ENCODE results near the gene ULK4.

The ULK4 gene

DNA sequence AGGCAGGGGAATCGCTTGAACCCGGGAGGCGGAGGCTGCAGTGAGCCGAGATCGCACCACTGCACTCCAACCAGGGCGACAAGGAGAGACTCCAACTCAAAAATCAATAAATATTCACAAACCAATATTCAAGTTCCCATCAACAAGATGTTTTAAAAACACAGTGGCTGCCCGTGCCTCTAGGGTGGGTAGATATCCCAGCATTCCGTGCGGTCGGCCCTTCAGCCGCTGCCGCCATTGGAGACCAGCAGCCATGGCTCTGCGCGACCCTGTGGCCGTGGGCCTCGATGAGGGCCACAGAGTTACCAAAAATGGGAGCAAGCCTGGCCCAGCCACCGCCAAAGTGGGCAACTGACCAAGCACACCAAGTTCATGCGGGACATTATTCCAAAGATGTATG lies 6.7 kb downstream of the ULK4 start:
- Histone ChIP-seq H3K27ac (ENCODE audit: low read depth, low read length) (no peak overlapping the region), H3K9ac (ENCODE audit: low read length) (no peak overlapping the region), H3K27me3 (ENCODE audit: control insufficient read depth in 1 of 2, insufficient read depth in 2 of 2, low read length in 2 of 2) (no peaks in the 10 kb centered on the region), H3K9me3 (ENCODE audit: low read length) (no peaks in the 10 kb centered on the region), H3K4me3 (ENCODE audit: low read depth in 1 of 2, low read length in 2 of 2) (no peak overlapping the region), H3K4me1 (ENCODE audit: insufficient read depth, low read length) (no peaks in the 10 kb centered on the region), H3K36me3 (ENCODE audit: insufficient read depth, low read length) (no peaks in the 10 kb centered on the region)

- Histone ChIP-seq H3K27ac (ENCODE audit: low read depth, low read length) (no peak overlapping the region), H3K36me3 (ENCODE audit: insufficient read depth, low read length) (no peaks in the 10 kb centered on the region), H3K4me1 (ENCODE audit: insufficient read depth, low read length) (no peaks in the 10 kb centered on the region), H3K4me3 (ENCODE audit: low read depth in 1 of 2, low read length in 2 of 2) (no peak overlapping the region), H3K9me3 (ENCODE audit: low read length) (no peaks in the 10 kb centered on the region), H3K9ac (ENCODE audit: low read length) (no peak overlapping the region), H3K27me3 (ENCODE audit: control insufficient read depth in 1 of 2, insufficient read depth in 2 of 2, low read length in 2 of 2) (no peaks in the 10 kb centered on the region)
Measured at GRCh38 chr3:41943311-41943843, 18.5 kb downstream of the ULK4 start.

GRCh38 chr3:41940393-41940792 lies 21.5 kb downstream of the ULK4 start:
- Histone ChIP-seq H3K9me3 (ENCODE audit: low read length) (no peaks in the 10 kb centered on the region), H3K27ac (ENCODE audit: low read depth, low read length) (no peak overlapping the region), H3K36me3 (ENCODE audit: insufficient read depth, low read length) (no peaks in the 10 kb centered on the region), H3K9ac (ENCODE audit: low read length) (no peak overlapping the region), H3K4me3 (ENCODE audit: low read depth in 1 of 2, low read length in 2 of 2) (no peak overlapping the region), H3K4me1 (ENCODE audit: insufficient read depth, low read length) (no peaks in the 10 kb centered on the region), H3K27me3 (ENCODE audit: control insufficient read depth in 1 of 2, insufficient read depth in 2 of 2, low read length in 2 of 2) (no peaks in the 10 kb centered on the region)

- H3K4me1 ChIP-seq (ENCODE audit: insufficient read depth, low read length) = peaks cover 15% of the 10 kb centered on the region
- no peaks in the 10 kb centered on the region for H3K27me3 ChIP-seq (ENCODE audit: control insufficient read depth in 1 of 2, insufficient read depth in 2 of 2, low read length in 2 of 2)
- H3K27ac ChIP-seq (ENCODE audit: low read depth, low read length) = no peak overlapping the region
- no peak overlapping the region for H3K4me3 ChIP-seq (ENCODE audit: low read depth in 1 of 2, low read length in 2 of 2)
- no peak overlapping the region for H3K9ac ChIP-seq (ENCODE audit: low read length)
- H3K36me3 ChIP-seq (ENCODE audit: insufficient read depth, low read length) = no peaks in the 10 kb centered on the region
- H3K9me3 ChIP-seq (ENCODE audit: low read length) = no peaks in the 10 kb centered on the region
Measured at GRCh38 chr3:41936384-41936783, 25.5 kb downstream of the ULK4 start.

DNA sequence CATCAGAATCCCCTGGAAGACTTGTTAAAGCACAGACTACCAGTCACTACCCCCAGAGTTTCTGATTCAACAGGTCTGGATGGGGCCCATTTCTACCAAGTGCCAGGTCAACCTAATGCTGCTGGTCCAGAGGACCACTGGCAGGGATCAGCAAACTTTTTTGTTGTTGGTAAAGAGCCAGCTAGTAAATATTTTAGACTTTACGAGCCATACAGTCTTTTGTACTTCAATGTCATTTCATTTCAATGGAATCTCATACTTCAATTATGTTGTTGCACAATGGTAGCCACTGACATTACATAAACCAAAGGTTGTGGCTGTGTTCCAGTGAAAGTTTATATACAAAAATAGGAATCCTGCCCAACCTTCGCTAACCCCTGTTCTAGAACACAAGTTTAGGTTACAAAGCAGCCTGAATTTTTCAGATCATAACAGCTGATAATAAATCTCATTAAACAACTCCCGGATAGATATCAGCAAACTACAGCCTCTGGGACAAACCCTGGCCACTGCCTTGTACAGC lies 28.7 kb downstream of the ULK4 start:
- H3K4me1 ChIP-seq (ENCODE audit: insufficient read depth, low read length) = peaks cover 15% of the 10 kb centered on the region
- no peaks in the 10 kb centered on the region for H3K27me3 ChIP-seq (ENCODE audit: control insufficient read depth in 1 of 2, insufficient read depth in 2 of 2, low read length in 2 of 2)
- H3K9me3 ChIP-seq (ENCODE audit: low read length) = no peaks in the 10 kb centered on the region
- H3K9ac ChIP-seq (ENCODE audit: low read length) = no peak overlapping the region
- H3K4me3 ChIP-seq (ENCODE audit: low read depth in 1 of 2, low read length in 2 of 2) = no peak overlapping the region
- H3K36me3 ChIP-seq (ENCODE audit: insufficient read depth, low read length) = no peaks in the 10 kb centered on the region
- no peak overlapping the region for H3K27ac ChIP-seq (ENCODE audit: low read depth, low read length)

- Histone ChIP-seq H3K4me1 (ENCODE audit: insufficient read depth, low read length) (peaks cover 15% of the 10 kb centered on the region), H3K27ac (ENCODE audit: low read depth, low read length) (no peak overlapping the region), H3K36me3 (ENCODE audit: insufficient read depth, low read length) (no peaks in the 10 kb centered on the region), H3K9me3 (ENCODE audit: low read length) (no peaks in the 10 kb centered on the region), H3K9ac (ENCODE audit: low read length) (no peak overlapping the region), H3K27me3 (ENCODE audit: control insufficient read depth in 1 of 2, insufficient read depth in 2 of 2, low read length in 2 of 2) (no peaks in the 10 kb centered on the region), H3K4me3 (ENCODE audit: low read depth in 1 of 2, low read length in 2 of 2) (no peak overlapping the region)
Measured at GRCh38 chr3:41932464-41932863, 29.4 kb downstream of the ULK4 start.

- H3K27ac ChIP-seq (ENCODE audit: low read depth, low read length) = no peak overlapping the region
Measured at GRCh38 chr3:41920406-41920965, 41.4 kb downstream of the ULK4 start.

DNA sequence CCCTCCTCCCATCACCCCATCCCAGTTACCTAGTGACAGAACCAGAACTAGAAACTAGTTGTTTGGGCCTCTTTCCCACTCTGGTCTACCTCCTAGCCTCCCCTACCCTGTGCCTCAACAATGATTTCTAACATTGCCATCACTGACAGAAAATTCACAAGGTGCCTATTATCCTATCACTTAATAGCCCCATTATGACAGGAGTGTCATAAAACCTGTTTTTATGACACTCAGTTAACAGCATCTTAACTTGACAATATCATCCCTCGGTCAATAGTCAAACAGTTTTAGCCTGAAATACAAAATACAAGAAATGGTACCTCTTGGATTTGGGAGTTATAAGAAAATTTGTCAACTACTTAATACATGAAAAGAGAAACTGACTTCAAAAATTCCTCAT lies 46.5 kb downstream of the ULK4 start:
- Histone ChIP-seq H3K9me3 (ENCODE audit: low read length) (no peaks in the 10 kb centered on the region), H3K27ac (ENCODE audit: low read depth, low read length) (no peak overlapping the region), H3K36me3 (ENCODE audit: insufficient read depth, low read length) (no peaks in the 10 kb centered on the region)

More at GRCh38 chr3:41920406-41920965, 41.4 kb downstream of the ULK4 start:
- Histone ChIP-seq H3K4me1 (ENCODE audit: insufficient read depth, low read length) (no peaks in the 10 kb centered on the region), H3K9me3 (ENCODE audit: low read length) (no peaks in the 10 kb centered on the region), H3K4me3 (ENCODE audit: low read depth in 1 of 2, low read length in 2 of 2) (no peak overlapping the region), H3K9ac (ENCODE audit: low read length) (no peak overlapping the region), H3K36me3 (ENCODE audit: insufficient read depth, low read length) (no peaks in the 10 kb centered on the region), H3K27me3 (ENCODE audit: control insufficient read depth in 1 of 2, insufficient read depth in 2 of 2, low read length in 2 of 2) (no peaks in the 10 kb centered on the region)

GRCh38 chr3:41912280-41912679 lies 49.6 kb downstream of the ULK4 start:
- Histone ChIP-seq H3K4me3 (ENCODE audit: low read depth in 1 of 2, low read length in 2 of 2) (no peak overlapping the region), H3K27ac (ENCODE audit: low read depth, low read length) (no peak overlapping the region), H3K36me3 (ENCODE audit: insufficient read depth, low read length) (no peaks in the 10 kb centered on the region), H3K9ac (ENCODE audit: low read length) (no peak overlapping the region), H3K4me1 (ENCODE audit: insufficient read depth, low read length) (no peaks in the 10 kb centered on the region), H3K9me3 (ENCODE audit: low read length) (no peaks in the 10 kb centered on the region), H3K27me3 (ENCODE audit: control insufficient read depth in 1 of 2, insufficient read depth in 2 of 2, low read length in 2 of 2) (no peaks in the 10 kb centered on the region)

More for the DNA sequence above, 46.5 kb downstream of the ULK4 start:
- no peaks in the 10 kb centered on the region for H3K4me1 ChIP-seq (ENCODE audit: insufficient read depth, low read length)
- H3K9ac ChIP-seq (ENCODE audit: low read length) = no peak overlapping the region
- H3K4me3 ChIP-seq (ENCODE audit: low read depth in 1 of 2, low read length in 2 of 2) = no peak overlapping the region
- no peaks in the 10 kb centered on the region for H3K27me3 ChIP-seq (ENCODE audit: control insufficient read depth in 1 of 2, insufficient read depth in 2 of 2, low read length in 2 of 2)

DNA sequence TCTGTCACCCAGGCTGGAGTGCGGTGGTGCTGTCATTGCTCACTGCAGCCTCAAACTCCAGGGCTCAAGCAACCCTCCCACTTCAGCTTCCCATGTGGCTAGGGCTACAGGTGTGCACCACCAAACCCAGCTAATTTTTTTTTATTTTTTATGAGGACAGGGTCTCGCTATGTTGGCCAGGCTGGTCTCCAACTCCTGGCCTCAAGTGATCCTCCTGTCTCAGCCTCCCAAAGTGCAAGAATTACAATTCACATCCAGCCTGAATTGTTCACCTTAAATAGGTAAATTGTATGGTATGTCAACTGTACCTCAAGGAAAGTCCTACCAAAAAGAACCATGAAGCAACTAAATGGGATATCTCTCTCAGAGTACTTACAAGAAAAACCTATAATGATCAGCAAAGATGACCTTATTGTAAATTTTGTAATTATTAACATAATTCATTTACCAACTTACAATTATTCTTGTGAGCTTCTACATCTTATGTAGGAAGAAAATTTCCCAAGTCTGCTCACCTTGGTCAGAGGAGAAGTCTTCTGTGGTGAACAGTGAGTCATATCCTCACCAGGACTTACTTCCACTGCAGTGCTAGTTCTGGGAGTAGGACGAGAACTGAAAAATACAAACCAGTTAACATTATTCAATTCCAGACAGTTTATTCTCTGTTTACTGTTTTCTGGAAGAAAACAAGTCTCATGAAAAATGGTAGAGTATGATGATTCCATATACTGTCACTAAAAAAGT lies 54.4 kb downstream of the ULK4 start:
- Histone ChIP-seq H3K27me3 (ENCODE audit: control insufficient read depth in 1 of 2, insufficient read depth in 2 of 2, low read length in 2 of 2) (no peaks in the 10 kb centered on the region), H3K9ac (ENCODE audit: low read length) (no peak overlapping the region), H3K27ac (ENCODE audit: low read depth, low read length) (no peak overlapping the region), H3K4me3 (ENCODE audit: low read depth in 1 of 2, low read length in 2 of 2) (no peak overlapping the region), H3K36me3 (ENCODE audit: insufficient read depth, low read length) (no peaks in the 10 kb centered on the region), H3K9me3 (ENCODE audit: low read length) (no peaks in the 10 kb centered on the region), H3K4me1 (ENCODE audit: insufficient read depth, low read length) (no peaks in the 10 kb centered on the region)

- H3K27ac ChIP-seq (ENCODE audit: low read depth, low read length) = no peak overlapping the region
Measured at GRCh38 chr3:41900265-41900664, 61.6 kb downstream of the ULK4 start.

More at GRCh38 chr3:41900265-41900664, 61.6 kb downstream of the ULK4 start:
- Histone ChIP-seq H3K4me1 (ENCODE audit: insufficient read depth, low read length) (no peaks in the 10 kb centered on the region), H3K27me3 (ENCODE audit: control insufficient read depth in 1 of 2, insufficient read depth in 2 of 2, low read length in 2 of 2) (no peaks in the 10 kb centered on the region), H3K9ac (ENCODE audit: low read length) (no peak overlapping the region), H3K9me3 (ENCODE audit: low read length) (no peaks in the 10 kb centered on the region), H3K4me3 (ENCODE audit: low read depth in 1 of 2, low read length in 2 of 2) (no peak overlapping the region), H3K36me3 (ENCODE audit: insufficient read depth, low read length) (peaks cover 5% of the 10 kb centered on the region)
